CD4-positive, CD25-positive, alpha-beta regulatory T cell (primary cell): ENCODE data around the gene TRIOBP. TPM values are rescaled to one million over a fixed set of nuclear protein-coding genes. Genes with fewer than 3 reads are reported as not detected.

Source experiments
- ATAC-seq, 2 donors: fragments of 150-1000 bp; cut with Tn5 transposase; one replicate each; pipeline ENCODE4 v1.10.0; 2021; ENCODE audit warnings: low read depth in 2 of 2, moderate number of reproducible peaks in 2 of 2, moderate library complexity in 1 of 2
- DNase-seq, 3 donors: peaks; one replicate each; pipeline versions ENCODE4 v3.0.0 to v3.0.0-alpha.2; 2012 to 2022; ENCODE audit warnings: mixed read lengths in 1 of 3
- H3K27ac ChIP-seq: one replicate; pipeline ENCODE4 v1.7.0; 2013; ENCODE audit warnings: mild to moderate bottlenecking, low read length; ENCODE audit not compliant: insufficient read depth, poor library complexity, severe bottlenecking
- H3K27me3 ChIP-seq: one replicate; pipeline ENCODE4 v1.7.0; 2013; ENCODE audit warnings: low read length; ENCODE audit not compliant: control insufficient read depth, insufficient read depth
- H3K36me3 ChIP-seq: one replicate; pipeline ENCODE4 v1.7.0; 2013; ENCODE audit warnings: mild to moderate bottlenecking, low read length, moderate library complexity; ENCODE audit not compliant: control insufficient read depth, insufficient read depth
- H3K4me1 ChIP-seq: 2 replicates; pipeline ENCODE4 v1.7.0; 2013; ENCODE audit warnings: mild to moderate bottlenecking, low read length; ENCODE audit not compliant: insufficient read depth, control insufficient read depth, poor library complexity, severe bottlenecking
- H3K4me3 ChIP-seq: one replicate; pipeline ENCODE4 v1.7.0; 2013; ENCODE audit warnings: low read depth, mild to moderate bottlenecking, low read length, moderate library complexity
- H3K9me3 ChIP-seq, 2 experiments: 1 replicate in 1 of 2; 2 replicates in 1 of 2; pipeline ENCODE4 v1.7.0; 2013; ENCODE audit warnings: low read length in 2 of 2, mild to moderate bottlenecking in 1 of 2, moderate library complexity in 1 of 2; ENCODE audit not compliant: control insufficient read depth in 2 of 2
- H3K27ac Mint-ChIP-seq, 3 donors: one replicate each; pipeline ENCODE4 v1.8.0; 2020 to 2022; ENCODE audit warnings: mild to moderate bottlenecking in 3 of 3, mixed read lengths in 3 of 3, moderate library complexity in 2 of 3
- H3K27me3 Mint-ChIP-seq: one replicate; pipeline ENCODE4 v1.8.0; 2022; ENCODE audit warnings: mild to moderate bottlenecking, mixed read lengths
- H3K36me3 Mint-ChIP-seq: one replicate; pipeline ENCODE4 v1.8.0; 2020; ENCODE audit warnings: mixed read lengths
- H3K4me1 Mint-ChIP-seq, 4 donors: one replicate each; pipeline ENCODE4 v1.8.0; 2020 to 2022; ENCODE audit warnings: mixed read lengths in 4 of 4, mild to moderate bottlenecking in 1 of 4
- H3K4me3 Mint-ChIP-seq, 4 donors: one replicate each; pipeline ENCODE4 v1.8.0; 2020 to 2022; ENCODE audit warnings: mild to moderate bottlenecking in 4 of 4, mixed read lengths in 4 of 4, moderate library complexity in 3 of 4
- H3K9me3 Mint-ChIP-seq, 7 donors: one replicate each; pipeline ENCODE4 v1.8.0; 2020 to 2022; ENCODE audit warnings: mixed read lengths in 7 of 7, mild to moderate bottlenecking in 3 of 7, moderate library complexity in 2 of 7
- polyA plus RNA-seq, 4 donors: library from polyadenylated mRNA; unstranded; fragments of 300-500 nt; fragmentation: Illumina TruSeq; gene quantifications; one replicate each; pipeline ENCODE4 v1.2.3, GENCODE V29; 2021
- total RNA-seq: library from RNA; stranded (reverse); gene quantifications from one replicate; pipeline ENCODE4 v1.2.3, GENCODE V29; 2022

TRIOBP gene
- total and polyA plus RNA-seq, 5 donors from 2014 or later = 10.9 to 24.8 (median 14.0) TPM

DNA sequence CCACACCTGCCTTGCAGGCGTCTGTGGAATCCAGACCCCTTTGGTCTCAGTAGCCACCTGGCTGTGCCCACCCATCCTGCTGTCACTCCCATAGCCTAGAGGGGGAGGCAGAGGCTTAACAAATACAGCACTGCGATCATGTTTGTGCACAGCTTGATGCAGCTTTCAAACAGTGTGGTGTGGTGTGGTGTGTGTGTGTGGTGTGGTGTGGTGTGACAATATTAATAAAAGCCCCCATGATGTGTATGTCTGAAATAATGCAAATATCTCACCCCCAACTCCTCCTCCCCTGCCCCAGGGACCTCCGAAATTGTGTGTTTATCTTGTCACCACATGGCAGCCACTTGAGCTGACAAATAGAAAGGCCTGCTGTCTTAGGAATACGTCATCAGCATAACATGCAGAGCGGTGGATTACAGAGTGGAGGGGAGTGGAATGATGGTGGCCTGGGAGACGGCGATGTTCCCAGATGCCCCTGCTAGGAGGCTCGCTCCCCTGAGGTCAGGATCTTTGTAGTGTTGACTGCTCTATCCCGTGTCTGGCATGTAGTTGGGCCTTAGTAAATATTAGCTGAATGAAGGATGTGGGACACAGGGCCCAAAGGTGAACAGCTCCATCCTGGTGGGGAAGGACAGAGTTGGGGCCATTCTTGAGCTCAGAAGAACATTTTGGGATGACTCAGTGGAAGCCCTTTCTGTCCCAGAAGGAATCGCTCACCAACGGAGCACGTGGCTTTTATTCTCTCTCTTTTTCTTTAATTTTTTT lies 35.5 kb upstream of the TRIOBP start:
- no peaks in the 10 kb centered on the region for H3K27me3 Mint-ChIP-seq
- ATAC-seq (no peak), DNase-seq (peak in 2 of 3 donors; percentile 43 to 48)
- Histone ChIP-seq H3K27me3 (no peaks in the 10 kb centered on the region), H3K27ac (peak overlapping the region; percentile 10), H3K4me3 (no peak overlapping the region), H3K4me1 (peaks cover 29% of the 10 kb centered on the region), H3K9me3 (no peaks in the 10 kb centered on the region), H3K36me3 (peaks cover 6% of the 10 kb centered on the region)
- peaks cover 7% of the 10 kb centered on the region for H3K36me3 Mint-ChIP-seq
- peaks cover 0 to 50% (median 28%) of the 10 kb centered on the region in 4 donors for H3K4me1 Mint-ChIP-seq
- peak overlapping the region; percentile 66 to 88 (median 84) for H3K4me3 Mint-ChIP-seq
- peak overlapping the region in 1 of 3 donors; percentile 65 for H3K27ac Mint-ChIP-seq
- H3K9me3 Mint-ChIP-seq = no peaks in the 10 kb centered on the region

DNA sequence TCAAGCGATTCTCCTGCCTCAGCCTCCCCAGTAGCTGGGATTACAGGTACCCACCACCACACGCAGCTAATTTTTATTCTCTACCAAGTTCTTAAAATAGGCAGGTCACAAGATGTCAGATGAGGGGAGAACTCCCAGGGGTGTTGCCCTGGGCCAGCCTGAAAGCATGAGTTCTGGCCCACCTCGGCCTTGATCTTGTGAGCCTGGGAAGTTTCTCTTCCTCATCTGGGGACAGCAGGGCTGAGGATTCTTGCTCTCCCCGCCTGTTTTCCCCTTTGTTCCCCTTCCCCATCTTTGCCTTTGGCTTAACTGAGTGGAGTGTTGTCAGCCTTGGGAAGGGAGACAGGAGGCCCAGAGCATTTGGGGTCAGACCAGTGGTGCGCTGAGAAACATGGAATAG lies 34.8 kb upstream of the TRIOBP start:
- Mint-ChIP-seq H3K9me3 (no peaks in the 10 kb centered on the region), H3K27ac (peak overlapping the region in 1 of 3 donors; percentile 51), H3K27me3 (no peaks in the 10 kb centered on the region), H3K4me1 (peaks cover 0 to 49% (median 29%) of the 10 kb centered on the region in 4 donors), H3K36me3 (peaks cover 8% of the 10 kb centered on the region), H3K4me3 (no peak overlapping the region)
- peaks cover 29% of the 10 kb centered on the region for H3K4me1 ChIP-seq
- DNase-seq (no peak), ATAC-seq (no peak)
- H3K27me3 ChIP-seq = no peaks in the 10 kb centered on the region
- H3K4me3 ChIP-seq = no peak overlapping the region
- no peaks in the 10 kb centered on the region for H3K9me3 ChIP-seq
- H3K27ac ChIP-seq = no peak overlapping the region
- peaks cover 10% of the 10 kb centered on the region for H3K36me3 ChIP-seq

- Mint-ChIP-seq H3K9me3 (no peaks in the 10 kb centered on the region), H3K27me3 (no peaks in the 10 kb centered on the region), H3K4me3 (no peak overlapping the region), H3K36me3 (peaks cover 8% of the 10 kb centered on the region), H3K27ac (no peak overlapping the region), H3K4me1 (peaks cover 0 to 38% (median 23%) of the 10 kb centered on the region in 4 donors)
- Histone ChIP-seq H3K36me3 (peaks cover 10% of the 10 kb centered on the region), H3K9me3 (no peaks in the 10 kb centered on the region), H3K4me1 (peaks cover 21% of the 10 kb centered on the region), H3K27ac (no peak overlapping the region), H3K4me3 (no peak overlapping the region), H3K27me3 (no peaks in the 10 kb centered on the region)
- DNase-seq = no peak
- no peak for ATAC-seq
Measured at GRCh38 chr22:37663521-37664140, 33.2 kb upstream of the TRIOBP start.

DNA sequence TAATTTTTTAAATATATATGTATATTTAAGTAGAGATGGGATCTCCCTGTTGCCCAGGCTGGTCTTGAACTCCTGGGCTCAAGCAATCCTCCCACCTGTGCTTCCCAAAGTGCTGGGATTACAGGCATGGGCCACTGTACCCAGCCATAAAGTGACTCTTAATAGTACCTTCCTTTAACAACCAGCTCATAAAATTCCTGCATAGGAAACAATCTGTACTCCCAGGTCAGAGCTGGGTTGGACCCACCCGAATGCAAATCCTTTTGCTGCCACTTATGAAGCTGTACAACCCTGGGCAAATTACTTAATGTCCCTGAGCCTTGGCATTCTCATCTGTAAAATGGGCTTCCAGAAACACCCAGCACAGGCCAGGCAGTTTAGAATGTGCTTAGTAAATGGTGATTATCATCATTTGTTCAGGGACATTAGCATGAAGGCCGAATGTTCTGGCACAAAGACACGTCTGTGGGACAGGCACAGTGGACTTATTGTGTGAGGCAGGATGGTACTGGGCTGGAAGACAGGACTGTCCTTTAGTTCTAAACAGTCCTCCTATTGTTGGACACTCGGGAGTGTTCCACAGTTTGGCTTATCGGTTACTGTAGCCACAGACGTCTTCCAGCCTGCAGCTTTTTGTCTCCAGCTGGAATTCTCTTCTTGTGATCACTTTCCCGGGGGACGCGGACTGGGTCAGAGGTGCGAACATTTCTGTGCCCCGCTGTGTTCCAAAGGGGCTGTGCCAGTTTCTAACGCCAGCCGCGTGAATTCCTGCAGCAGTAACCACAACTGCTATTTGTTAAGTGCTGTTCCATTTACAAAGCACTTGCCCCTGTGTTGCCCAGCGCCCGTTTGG lies 32.4 kb upstream of the TRIOBP start:
- H3K4me3 ChIP-seq = no peak overlapping the region
- ATAC-seq (no peak), DNase-seq (no peak)
- H3K9me3 Mint-ChIP-seq = no peaks in the 10 kb centered on the region
- peaks cover 8% of the 10 kb centered on the region for H3K36me3 Mint-ChIP-seq
- no peaks in the 10 kb centered on the region for H3K9me3 ChIP-seq
- H3K36me3 ChIP-seq = peaks cover 10% of the 10 kb centered on the region
- no peaks in the 10 kb centered on the region for H3K27me3 Mint-ChIP-seq
- H3K4me3 Mint-ChIP-seq = peak overlapping the region in 1 of 4 donors; percentile 41
- H3K27ac ChIP-seq = no peak overlapping the region
- H3K4me1 ChIP-seq = peaks cover 18% of the 10 kb centered on the region
- H3K27ac Mint-ChIP-seq = no peak overlapping the region
- H3K27me3 ChIP-seq = no peaks in the 10 kb centered on the region
- H3K4me1 Mint-ChIP-seq = peaks cover 0 to 35% (median 23%) of the 10 kb centered on the region in 4 donors

GRCh38 chr22:37665487-37665886 lies 31.4 kb upstream of the TRIOBP start:
- H3K36me3 Mint-ChIP-seq = peaks cover 8% of the 10 kb centered on the region
- no peak overlapping the region for H3K4me3 ChIP-seq
- H3K9me3 ChIP-seq = no peaks in the 10 kb centered on the region
- H3K27me3 ChIP-seq = no peaks in the 10 kb centered on the region
- peaks cover 8% of the 10 kb centered on the region for H3K4me1 ChIP-seq
- DNase-seq (no peak), ATAC-seq (no peak)
- no peak overlapping the region for H3K27ac ChIP-seq
- H3K9me3 Mint-ChIP-seq = no peaks in the 10 kb centered on the region
- peaks cover 0 to 28% (median 14%) of the 10 kb centered on the region in 4 donors for H3K4me1 Mint-ChIP-seq
- no peak overlapping the region for H3K4me3 Mint-ChIP-seq
- H3K27ac Mint-ChIP-seq = no peak overlapping the region
- H3K36me3 ChIP-seq = peaks cover 10% of the 10 kb centered on the region
- no peaks in the 10 kb centered on the region for H3K27me3 Mint-ChIP-seq

DNA sequence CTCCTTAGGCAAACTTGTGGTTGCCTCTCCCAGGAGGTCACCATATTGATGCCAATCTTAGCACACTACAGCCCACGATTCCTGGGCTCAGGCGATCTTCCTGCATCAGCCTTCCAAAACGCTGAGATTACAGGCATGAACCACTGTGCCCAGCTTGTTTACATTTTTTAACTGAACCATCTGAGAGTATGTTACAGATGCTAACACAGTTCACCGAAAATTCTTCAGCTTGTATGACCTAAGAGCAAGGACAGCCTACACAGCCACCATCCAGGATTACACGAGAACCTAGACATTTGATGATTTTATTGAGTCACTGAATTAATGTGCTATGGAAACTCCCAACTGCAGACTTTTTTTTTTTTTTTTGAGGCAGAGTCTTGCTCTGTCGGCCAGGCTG lies 27.3 kb upstream of the TRIOBP start:
- Histone ChIP-seq H3K27me3 (no peaks in the 10 kb centered on the region), H3K9me3 (no peaks in the 10 kb centered on the region), H3K4me1 (peaks cover 24% of the 10 kb centered on the region), H3K27ac (no peak overlapping the region), H3K36me3 (peaks cover 10% of the 10 kb centered on the region), H3K4me3 (no peak overlapping the region)
- no peak for ATAC-seq
- Mint-ChIP-seq H3K27ac (peak overlapping the region in 1 of 3 donors; percentile 69), H3K9me3 (no peaks in the 10 kb centered on the region), H3K36me3 (peaks cover 5% of the 10 kb centered on the region), H3K4me1 (peaks cover 0 to 40% (median 21%) of the 10 kb centered on the region in 4 donors), H3K4me3 (peak overlapping the region in 2 of 4 donors; percentile 7 to 47), H3K27me3 (no peaks in the 10 kb centered on the region)
- no peak for DNase-seq

- Histone ChIP-seq H3K36me3 (no peaks in the 10 kb centered on the region), H3K9me3 (no peaks in the 10 kb centered on the region), H3K27ac (peak overlapping the region; percentile 58), H3K4me1 (peaks cover 51% of the 10 kb centered on the region), H3K4me3 (no peak overlapping the region), H3K27me3 (no peaks in the 10 kb centered on the region)
- H3K27me3 Mint-ChIP-seq = no peaks in the 10 kb centered on the region
- H3K9me3 Mint-ChIP-seq = no peaks in the 10 kb centered on the region
- H3K4me3 Mint-ChIP-seq = peak overlapping the region; percentile 15 to 76 (median 64)
- H3K36me3 Mint-ChIP-seq = no peaks in the 10 kb centered on the region
- ATAC-seq (no peak), DNase-seq (peak in 2 of 3 donors; percentile 37 to 38)
- H3K27ac Mint-ChIP-seq = peak overlapping the region; percentile 43 to 77 (median 71)
- peaks cover 0 to 57% (median 21%) of the 10 kb centered on the region in 4 donors for H3K4me1 Mint-ChIP-seq
Measured at GRCh38 chr22:37672206-37672919, 24.5 kb upstream of the TRIOBP start.
